GM12873 (cell line): ENCODE measurements around the gene FGGY.

Experiments used
- CTCF ChIP-seq: IDR thresholded peaks from 2 replicates; pipeline ENCODE4 v1.5.1; 2012; ENCODE audit warnings: low read depth, mild to moderate bottlenecking, moderate library complexity, low read length, control low read depth; ENCODE audit not compliant: insufficient read depth; ENCODE audit errors: missing control alignments

Gene FGGY

GRCh38 chr1:59686574-59686973 is 389.7 kb downstream of the FGGY start:
- no peak for TF ChIP-seq CTCF

GRCh38 chr1:59687081-59687480 is 390.2 kb downstream of the FGGY start:
- TF ChIP-seq CTCF: no peak

- no peak for TF ChIP-seq CTCF
These were observed 392.1 kb downstream of the FGGY start for GRCh38 chr1:59688976-59689375.

- no peak for TF ChIP-seq CTCF
These were observed 392.8 kb downstream of the FGGY start for GRCh38 chr1:59689730-59690129.

GRCh38 chr1:59690171-59690930 is 393.5 kb downstream of the FGGY start:
- TF ChIP-seq CTCF: no peak

- no peak for TF ChIP-seq CTCF
These were observed 394.4 kb downstream of the FGGY start for GRCh38 chr1:59691261-59691660.

GRCh38 chr1:59692591-59692990 is 395.7 kb downstream of the FGGY start:
- TF ChIP-seq CTCF: no peak
